Omental fat pad (tissue), 4 donors: Measurements from ENCODE around the gene TMEM61. TPM values are rescaled to one million over a fixed set of nuclear protein-coding genes. Genes with fewer than 3 reads are reported as not detected.

Experiments
- ATAC-seq: fragments of 150-250 bp; one replicate; pipeline ENCODE4 v1.9.1; 2016; ENCODE audit warnings: mild to moderate bottlenecking, moderate library complexity; ENCODE audit not compliant: low FRiP score
- DNase-seq: peaks from one replicate; pipeline ENCODE4 v3.0.0-alpha.2; 2019; ENCODE audit warnings: low spot score
- total RNA-seq, 4 donors: library from RNA; depleted of rRNA; stranded (reverse); fragments of >200 nt; gene quantifications; one replicate each; pipeline ENCODE4 v1.1.0, GENCODE V29; 2016
- TF ChIP-seq, protein P1 (sequence below), 3 donors: fragments of 450-650 bp; IDR thresholded peaks; one replicate each; pipeline ENCODE4 v1.5.1; 2016 to 2017; ENCODE audit warnings: antibody characterized with exemption in 3 of 3, mild to moderate bottlenecking in 3 of 3, moderate library complexity in 2 of 3

Gene TMEM61
- total RNA-seq, 4 donors from 2014 or later = not detected

DNA sequence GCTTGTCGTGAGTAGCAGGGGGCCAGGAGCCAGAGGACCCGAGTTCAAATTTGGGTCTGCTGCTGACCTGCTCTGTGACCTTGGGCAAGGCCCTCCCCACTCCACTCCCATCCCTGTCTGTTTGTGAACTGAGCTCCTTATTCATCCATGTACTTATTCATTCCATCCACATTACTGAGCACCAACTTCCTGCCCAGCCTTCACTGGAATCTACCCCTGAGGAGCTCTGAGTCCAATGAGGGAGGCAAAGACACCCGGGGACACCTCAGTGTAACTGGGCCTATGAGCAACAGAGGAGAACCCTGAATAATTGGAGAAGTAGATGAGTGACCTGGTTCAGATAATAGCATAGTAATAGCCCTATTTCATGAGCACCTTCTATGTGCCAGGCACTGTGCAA, 27.2 kb downstream of the TMEM61 start:
- no peak for DNase-seq
- no peak for ATAC-seq
- TF ChIP-seq, protein P1, sequence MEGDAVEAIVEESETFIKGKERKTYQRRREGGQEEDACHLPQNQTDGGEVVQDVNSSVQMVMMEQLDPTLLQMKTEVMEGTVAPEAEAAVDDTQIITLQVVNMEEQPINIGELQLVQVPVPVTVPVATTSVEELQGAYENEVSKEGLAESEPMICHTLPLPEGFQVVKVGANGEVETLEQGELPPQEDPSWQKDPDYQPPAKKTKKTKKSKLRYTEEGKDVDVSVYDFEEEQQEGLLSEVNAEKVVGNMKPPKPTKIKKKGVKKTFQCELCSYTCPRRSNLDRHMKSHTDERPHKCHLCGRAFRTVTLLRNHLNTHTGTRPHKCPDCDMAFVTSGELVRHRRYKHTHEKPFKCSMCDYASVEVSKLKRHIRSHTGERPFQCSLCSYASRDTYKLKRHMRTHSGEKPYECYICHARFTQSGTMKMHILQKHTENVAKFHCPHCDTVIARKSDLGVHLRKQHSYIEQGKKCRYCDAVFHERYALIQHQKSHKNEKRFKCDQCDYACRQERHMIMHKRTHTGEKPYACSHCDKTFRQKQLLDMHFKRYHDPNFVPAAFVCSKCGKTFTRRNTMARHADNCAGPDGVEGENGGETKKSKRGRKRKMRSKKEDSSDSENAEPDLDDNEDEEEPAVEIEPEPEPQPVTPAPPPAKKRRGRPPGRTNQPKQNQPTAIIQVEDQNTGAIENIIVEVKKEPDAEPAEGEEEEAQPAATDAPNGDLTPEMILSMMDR (IDR thresholded peaks at IDR 0.05) = no peak

DNA sequence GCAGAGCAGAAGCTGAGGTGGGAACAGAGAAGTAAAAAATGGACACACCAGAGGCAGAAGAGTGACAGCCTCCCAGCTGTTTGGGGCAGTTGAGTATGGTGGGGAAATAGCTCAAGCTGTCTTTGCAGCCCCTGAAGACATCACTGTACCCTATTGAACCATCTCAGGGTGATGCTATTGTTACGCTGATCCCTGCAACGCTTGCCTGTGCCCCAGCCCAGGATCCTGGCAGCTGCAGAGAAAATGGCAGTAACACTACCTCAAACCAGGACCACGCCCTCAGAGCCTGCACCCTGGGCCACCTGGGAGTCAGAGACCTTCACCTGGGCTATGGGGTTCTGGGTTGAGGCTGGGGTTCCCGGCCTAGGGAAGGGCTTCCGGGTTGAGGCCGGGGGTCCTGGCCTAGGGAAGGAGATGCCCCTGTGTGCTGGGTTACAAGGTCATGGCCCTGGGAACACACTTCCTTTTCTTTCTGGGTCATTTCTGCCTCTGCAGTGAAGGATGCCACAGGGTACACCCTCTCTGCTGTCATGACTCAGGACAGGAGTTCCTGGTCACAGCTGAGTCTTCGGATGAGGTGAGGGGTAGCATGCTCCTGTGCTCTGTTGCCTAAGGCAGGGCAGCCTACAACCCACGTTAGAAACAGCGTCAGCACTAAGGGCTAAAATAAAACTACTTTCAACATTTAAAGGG, 29.9 kb downstream of the TMEM61 start:
- no peak for ATAC-seq
- DNase-seq = no peak
- TF ChIP-seq, protein P1 (IDR thresholded peaks at IDR 0.05) = no peak

DNA sequence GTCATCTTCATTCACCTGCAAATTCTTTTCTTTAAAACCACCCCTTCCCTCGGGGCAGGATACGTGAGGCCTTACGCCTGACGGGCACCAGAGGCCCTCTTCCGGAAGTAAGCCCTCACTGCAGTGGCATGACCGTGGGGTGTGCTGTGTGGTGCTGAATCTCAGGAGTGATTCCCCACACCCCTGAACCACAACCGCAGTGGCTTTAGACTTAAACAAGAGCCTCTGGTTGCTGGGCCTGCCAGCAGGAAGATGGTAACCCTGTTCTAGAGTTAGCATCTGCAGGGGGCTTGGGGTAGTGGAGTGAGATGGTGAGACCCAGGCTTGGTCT, 30.4 kb downstream of the TMEM61 start:
- DNase-seq (no peak), ATAC-seq (no peak)
- TF ChIP-seq, protein P1 (IDR thresholded peaks at IDR 0.05) = no peak

DNA sequence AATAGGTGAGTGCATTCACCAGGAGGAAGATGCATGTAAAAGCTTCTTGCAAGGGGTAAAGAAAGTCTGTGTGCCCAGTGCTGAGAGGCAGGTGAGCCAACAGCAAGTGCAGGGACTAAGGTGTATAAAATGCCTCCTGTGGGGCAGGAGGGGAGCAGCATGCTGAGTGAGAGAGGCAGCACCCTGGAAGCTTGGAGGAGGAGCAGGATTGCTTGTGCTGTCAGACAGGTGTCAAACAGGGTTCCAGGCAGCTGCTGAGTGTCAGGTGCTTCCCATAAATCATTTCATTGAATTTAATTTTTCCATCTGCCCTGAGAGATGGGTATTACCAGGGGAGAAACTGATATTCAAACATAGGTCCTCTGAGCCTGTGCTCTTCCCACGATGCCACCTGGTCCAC, 32.2 kb downstream of the TMEM61 start:
- ATAC-seq (no peak), DNase-seq (no peak)
- TF ChIP-seq, protein P1 (IDR thresholded peaks at IDR 0.05) = no peak

DNA sequence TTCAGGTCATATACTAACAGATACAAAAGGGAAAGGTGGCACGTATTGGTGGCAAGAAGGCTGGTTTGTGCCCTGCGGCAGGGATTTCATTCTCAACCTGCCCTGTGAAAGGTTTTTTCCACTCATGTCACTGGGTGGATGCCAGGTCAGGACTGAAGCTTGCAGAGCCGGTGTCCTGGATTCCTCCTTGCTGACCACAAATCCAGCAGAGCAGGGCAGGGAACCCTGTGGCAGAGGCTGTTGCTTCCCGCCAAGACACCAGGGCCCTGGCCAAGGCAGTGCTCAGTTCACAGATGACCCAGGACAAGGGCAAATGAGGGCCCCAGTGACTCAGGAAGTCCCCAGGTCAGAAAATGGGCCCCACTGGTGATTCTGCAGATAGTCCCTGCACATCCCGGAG, 34.7 kb downstream of the TMEM61 start:
- ATAC-seq (no peak), DNase-seq (no peak)
- TF ChIP-seq, protein P1 (IDR thresholded peaks at IDR 0.05) = no peak

DNA sequence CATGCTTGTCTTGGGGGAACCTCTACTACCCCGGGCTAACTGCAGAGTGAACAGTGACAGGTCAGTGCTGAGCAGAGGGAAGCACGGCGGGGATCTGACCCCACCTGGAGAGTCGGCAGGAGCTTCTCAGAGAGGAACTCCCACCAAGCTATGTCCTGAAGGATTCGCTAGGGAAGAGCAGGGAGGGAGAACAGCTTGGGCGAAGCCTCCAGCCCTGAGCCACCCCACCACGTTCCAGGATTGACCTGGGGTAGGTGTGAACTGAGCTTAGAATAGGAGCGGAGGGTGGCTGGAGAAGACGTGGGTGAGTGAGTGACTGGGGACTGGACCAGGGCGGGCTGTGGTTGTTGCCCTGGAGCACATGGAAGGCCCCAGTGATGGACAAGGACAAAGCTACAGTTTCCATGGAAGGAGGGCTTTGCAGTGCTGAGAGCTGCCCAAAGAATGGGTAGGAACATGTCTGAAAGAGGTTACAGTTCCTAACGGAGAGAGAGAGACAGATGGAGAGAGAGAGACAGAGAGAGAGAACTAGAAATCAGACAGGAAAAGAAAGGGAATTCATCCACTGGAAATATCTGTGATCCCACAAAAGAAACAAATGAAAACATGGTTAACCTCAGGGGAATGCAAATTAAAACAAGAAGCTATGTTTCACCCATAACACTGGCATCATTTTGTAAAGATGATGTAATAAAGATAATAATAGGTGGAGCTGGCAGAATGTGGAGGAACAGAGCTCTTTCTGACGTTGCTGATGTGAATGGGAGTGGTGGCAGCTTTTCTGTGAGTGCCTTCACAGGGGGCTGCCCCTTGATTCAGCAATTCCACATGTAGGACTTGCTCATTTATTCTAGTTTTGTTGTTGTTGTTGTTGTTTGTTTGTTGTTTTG, 35.5 kb downstream of the TMEM61 start:
- no peak for DNase-seq
- no peak for ATAC-seq
- TF ChIP-seq, protein P1 (IDR thresholded peaks at IDR 0.05) = no peak
